IPS-20b (cell line): ENCODE data around the gene GNPDA2.
A peak's percentile ranks its signal among the peaks of the same experiment; 100 is the strongest.

Experiments used
- H3K27ac ChIP-seq: one replicate; pipeline ENCODE4 v1.5.1; 2013; ENCODE audit warnings: low read length
- H3K27me3 ChIP-seq: 2 replicates; pipeline ENCODE4 v1.6.1; 2013; ENCODE audit warnings: mild to moderate bottlenecking, low read length, inconsistent platforms; ENCODE audit not compliant: insufficient read depth
- H3K36me3 ChIP-seq: 2 replicates; pipeline ENCODE4 v1.6.1; 2013; ENCODE audit warnings: low read depth, mild to moderate bottlenecking, inconsistent platforms, low read length, moderate library complexity; ENCODE audit not compliant: insufficient read depth
- H3K4me1 ChIP-seq: 2 replicates; pipeline ENCODE4 v1.6.1; 2013; ENCODE audit warnings: mild to moderate bottlenecking, control low read depth, inconsistent platforms, low read length, moderate library complexity; ENCODE audit not compliant: insufficient read depth
- H3K4me3 ChIP-seq: 2 replicates; pipeline ENCODE4 v1.5.1; 2013; ENCODE audit warnings: mild to moderate bottlenecking, low read length, inconsistent platforms
- H3K9ac ChIP-seq: 2 replicates; pipeline ENCODE4 v1.6.1; 2013; ENCODE audit warnings: low read depth, mild to moderate bottlenecking, inconsistent platforms, low read length, moderate library complexity
- H3K9me3 ChIP-seq: 2 replicates; pipeline ENCODE4 v1.6.1; 2013; ENCODE audit warnings: mild to moderate bottlenecking, low read depth, low read length, inconsistent platforms; ENCODE audit not compliant: insufficient read depth

The GNPDA2 gene

DNA sequence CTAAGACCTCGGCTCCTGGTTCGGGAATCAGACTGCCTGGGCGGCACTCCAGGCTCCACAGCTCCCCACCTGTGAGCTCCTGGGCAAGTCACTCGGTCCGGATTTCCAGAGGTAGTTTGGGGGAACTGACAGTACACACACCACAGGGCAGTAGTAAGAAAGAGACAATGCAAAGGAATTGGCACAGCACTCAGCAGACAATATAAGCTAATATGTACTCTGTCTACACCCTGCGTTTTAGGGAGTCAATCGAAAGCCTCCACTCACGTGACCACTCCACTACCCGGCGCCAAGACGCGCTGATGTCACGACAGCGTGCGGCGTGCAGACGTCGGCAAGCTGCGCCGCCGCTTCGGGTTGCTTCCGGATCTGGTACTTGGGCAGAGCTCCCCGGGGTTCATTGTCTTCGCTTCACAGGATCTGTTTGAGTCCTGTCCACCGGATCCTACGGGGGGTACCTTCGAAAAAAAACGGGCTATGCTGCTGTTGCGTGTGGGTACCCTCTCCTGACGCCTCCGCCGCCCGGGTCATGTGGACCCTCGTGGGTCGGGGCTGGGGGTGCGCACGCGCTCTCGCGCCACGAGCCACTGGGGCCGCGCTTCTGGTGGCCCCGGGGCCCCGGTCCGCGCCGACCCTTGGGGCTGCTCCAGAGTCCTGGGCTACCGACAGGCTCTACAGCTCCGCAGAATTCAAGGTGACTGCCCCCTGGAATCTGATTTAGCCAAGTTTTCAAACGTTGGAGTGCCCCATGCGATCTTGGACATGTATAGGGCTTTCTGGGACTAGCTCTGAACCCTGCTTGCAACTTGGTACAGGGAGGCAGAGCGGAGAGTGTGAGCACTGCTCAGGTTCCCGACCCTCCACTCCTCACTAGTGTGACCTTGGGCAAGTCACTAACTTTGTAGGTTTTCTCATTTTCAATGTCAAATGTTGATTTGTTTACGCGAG lies 48.0 kb downstream of the GNPDA2 start, which contains the start of gene GUF1:
Gene GUF1 (plus strand): TSS at position 327 of the 948 bp plus-strand sequence. CDS start 203 bp downstream, at position 530.
- no peaks in the 10 kb centered on the region for H3K27me3 ChIP-seq
- peaks cover 28% of the 10 kb centered on the region for H3K36me3 ChIP-seq
- no peaks in the 10 kb centered on the region for H3K9me3 ChIP-seq
- peak within 1 kb of the TSS; percentile 97 for H3K9ac ChIP-seq
- peaks cover 8% of the 10 kb centered on the region; the same call in 1 of the 2 replicates for H3K4me1 ChIP-seq
- H3K27ac ChIP-seq, result peak within 1 kb of the TSS; percentile 72
- H3K4me3 ChIP-seq, result peak within 1 kb of the TSS; percentile 96

DNA sequence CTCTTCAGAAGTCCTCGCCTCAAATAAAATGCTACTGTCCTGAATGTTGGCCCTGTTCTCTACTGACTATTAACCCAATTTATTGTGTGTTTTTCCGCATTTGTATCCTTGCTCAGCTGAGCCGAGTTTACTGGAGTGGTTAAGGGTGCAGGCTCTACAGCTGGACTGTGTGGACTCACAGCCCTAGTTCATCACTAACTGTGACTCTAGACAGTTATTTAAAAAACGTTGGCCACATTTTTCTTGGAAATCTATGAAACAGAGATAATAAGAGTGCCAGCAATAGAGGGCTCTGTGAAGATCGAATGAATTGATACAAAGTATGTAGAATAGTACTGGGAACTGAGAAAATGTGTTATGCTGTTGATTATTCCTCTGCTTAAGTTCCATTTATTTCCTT lies 51.0 kb downstream of the GNPDA2 start:
- Histone ChIP-seq H3K27me3 (no peaks in the 10 kb centered on the region), H3K9ac (no peak overlapping the region), H3K27ac (no peak overlapping the region), H3K9me3 (no peaks in the 10 kb centered on the region), H3K36me3 (no peaks in the 10 kb centered on the region), H3K4me3 (no peak overlapping the region), H3K4me1 (peaks cover 8% of the 10 kb centered on the region; the same call in 1 of the 2 replicates)

DNA sequence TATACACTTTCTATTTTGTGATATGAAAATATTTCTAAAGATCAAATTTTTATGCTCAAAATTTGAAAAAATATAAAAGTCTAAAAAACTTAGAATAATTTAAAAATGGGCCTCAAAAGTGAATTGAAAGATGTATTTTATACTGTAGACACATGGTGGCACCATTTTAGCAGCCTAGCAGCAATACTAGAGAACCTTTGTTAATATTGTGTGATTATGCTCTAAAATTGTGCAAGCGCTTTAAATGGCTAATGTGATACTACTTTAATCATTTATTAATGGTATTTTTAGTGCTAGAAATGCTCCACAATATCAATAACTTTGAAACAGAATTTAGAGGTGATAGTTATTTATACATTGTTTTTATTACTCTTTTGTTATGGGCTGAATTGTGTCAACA lies 51.9 kb downstream of the GNPDA2 start:
- H3K4me1 ChIP-seq, result peaks cover 6% of the 10 kb centered on the region; the same call in 1 of the 2 replicates
- no peaks in the 10 kb centered on the region for H3K36me3 ChIP-seq
- no peak overlapping the region for H3K9ac ChIP-seq

DNA sequence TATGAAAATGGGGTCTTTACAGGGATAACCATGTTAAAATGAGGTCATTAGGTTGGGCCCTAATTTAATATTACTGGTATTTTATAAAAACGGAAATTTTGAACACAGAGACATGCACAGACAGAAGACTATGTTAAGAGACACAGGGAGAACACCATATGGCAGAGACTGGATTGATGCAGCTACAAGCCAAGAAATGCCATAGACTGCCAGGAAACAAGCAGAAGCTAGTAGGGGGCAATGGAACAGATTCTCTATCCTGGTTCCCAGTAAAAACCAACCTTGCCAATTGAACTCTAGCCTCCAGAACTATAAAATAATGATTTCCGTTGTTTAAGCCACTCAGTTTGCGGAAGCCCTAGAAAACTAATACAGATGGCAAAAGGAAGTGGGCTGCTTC lies 54.7 kb downstream of the GNPDA2 start:
- Histone ChIP-seq H3K27me3 (no peaks in the 10 kb centered on the region; the same call in 1 of the 2 replicates), H3K27ac (no peak overlapping the region), H3K36me3 (no peaks in the 10 kb centered on the region), H3K4me3 (no peak overlapping the region), H3K9me3 (no peaks in the 10 kb centered on the region), H3K4me1 (no peaks in the 10 kb centered on the region), H3K9ac (no peak overlapping the region)

More for the DNA sequence above, 51.9 kb downstream of the GNPDA2 start:
- Histone ChIP-seq H3K9me3 (no peaks in the 10 kb centered on the region), H3K4me3 (no peak overlapping the region), H3K27ac (no peak overlapping the region), H3K27me3 (no peaks in the 10 kb centered on the region)

DNA sequence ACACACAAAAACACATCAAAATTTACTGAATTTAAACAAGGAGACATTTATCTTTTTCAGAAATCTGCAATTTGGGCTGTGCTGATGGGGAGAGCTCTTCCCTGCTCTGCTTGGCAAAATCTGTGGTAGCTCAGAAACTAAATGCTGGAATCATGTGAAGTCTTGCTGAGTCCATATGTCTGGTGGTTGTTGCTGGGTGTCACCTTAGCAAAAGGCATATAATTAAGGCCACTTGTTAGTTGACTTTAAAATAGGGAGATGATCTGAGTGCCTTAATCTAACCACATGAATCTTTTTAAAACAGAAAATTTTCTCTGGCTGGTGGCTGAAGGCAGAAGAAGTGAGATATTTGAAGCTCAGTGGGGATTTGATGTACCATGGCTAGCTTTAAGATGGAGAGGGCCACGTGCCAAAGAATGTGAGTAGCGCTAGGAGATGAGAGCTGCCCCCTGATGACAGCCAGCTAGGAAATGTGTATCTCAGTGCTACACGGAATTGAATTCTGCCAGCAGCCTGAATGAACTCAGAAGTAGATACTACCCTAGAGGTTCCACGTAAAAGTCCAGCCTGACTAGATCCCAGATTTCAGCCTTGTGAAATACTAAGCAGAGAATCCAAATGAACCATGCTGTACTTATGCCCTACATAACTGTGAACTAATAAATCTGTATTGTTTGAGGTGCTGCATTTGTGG lies 55.7 kb downstream of the GNPDA2 start:
- Histone ChIP-seq H3K27ac (no peak overlapping the region), H3K27me3 (no peaks in the 10 kb centered on the region; the same call in 1 of the 2 replicates), H3K9me3 (no peaks in the 10 kb centered on the region), H3K9ac (no peak overlapping the region), H3K4me1 (no peaks in the 10 kb centered on the region), H3K4me3 (no peak overlapping the region), H3K36me3 (no peaks in the 10 kb centered on the region)

DNA sequence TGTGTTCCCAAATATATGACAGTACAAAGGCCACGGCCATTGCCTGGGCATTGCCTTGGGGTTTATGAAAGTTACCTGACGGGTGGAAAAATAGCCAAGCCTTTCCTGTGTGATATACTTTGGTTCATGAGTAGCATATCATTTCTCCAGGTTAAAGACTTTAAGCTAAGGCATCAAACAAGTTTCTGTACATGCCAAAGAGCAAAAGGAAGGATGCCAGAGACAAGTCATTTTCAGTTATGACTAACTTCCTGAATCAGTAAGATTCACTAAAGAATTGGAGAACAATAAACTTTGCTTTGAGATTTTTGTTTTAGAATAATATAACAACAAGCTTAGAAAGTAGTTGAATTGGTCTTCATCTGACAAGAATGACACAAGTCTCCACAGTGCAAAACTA lies 57.8 kb downstream of the GNPDA2 start:
- no peaks in the 10 kb centered on the region for H3K4me1 ChIP-seq
- no peak overlapping the region for H3K27ac ChIP-seq

DNA sequence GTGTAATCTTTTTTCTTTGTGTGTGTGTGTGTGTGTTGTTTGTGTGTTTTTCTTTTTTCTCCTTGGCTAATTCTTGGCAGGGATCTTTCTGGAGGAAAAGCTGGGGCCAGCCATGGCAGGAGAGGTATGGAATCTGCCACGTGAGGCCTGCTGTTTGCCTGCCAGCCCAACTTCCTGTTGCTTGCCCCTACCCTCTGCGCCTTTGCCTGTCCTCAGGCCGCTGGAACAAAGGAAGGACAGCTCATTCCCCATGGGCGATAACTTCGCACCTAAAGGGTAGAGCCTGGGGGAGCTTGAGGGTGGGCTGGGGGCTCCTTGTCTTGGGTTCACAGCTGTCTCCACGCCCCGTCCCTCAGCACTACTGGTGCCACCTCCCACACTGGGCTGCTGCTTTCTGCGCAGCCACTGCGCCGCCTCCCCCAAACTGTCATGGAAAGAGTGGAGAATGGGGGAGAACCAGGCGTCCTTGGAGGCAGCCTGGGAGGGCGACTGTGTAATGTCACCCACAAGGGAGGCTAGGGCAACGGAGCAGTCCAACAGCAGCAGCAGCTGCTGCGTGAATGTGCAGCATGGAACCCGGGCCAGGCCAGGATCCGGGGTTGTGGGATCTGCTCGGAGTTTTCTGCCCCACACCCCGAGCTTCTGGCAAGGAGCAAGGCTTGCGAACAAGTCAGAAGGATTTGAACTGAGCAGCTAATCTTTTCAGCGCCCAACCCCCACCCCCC lies 62.7 kb downstream of the GNPDA2 start:
- no peaks in the 10 kb centered on the region for H3K4me1 ChIP-seq
- no peak overlapping the region for H3K4me3 ChIP-seq
- H3K27me3 ChIP-seq, result no peaks in the 10 kb centered on the region
- H3K9ac ChIP-seq, result no peak overlapping the region
- no peaks in the 10 kb centered on the region for H3K36me3 ChIP-seq
- H3K9me3 ChIP-seq, result no peaks in the 10 kb centered on the region
- H3K27ac ChIP-seq, result no peak overlapping the region

More for the DNA sequence above, 57.8 kb downstream of the GNPDA2 start:
- Histone ChIP-seq H3K27me3 (no peaks in the 10 kb centered on the region; the same call in 1 of the 2 replicates), H3K36me3 (no peaks in the 10 kb centered on the region), H3K4me3 (no peak overlapping the region), H3K9ac (no peak overlapping the region), H3K9me3 (no peaks in the 10 kb centered on the region)

DNA sequence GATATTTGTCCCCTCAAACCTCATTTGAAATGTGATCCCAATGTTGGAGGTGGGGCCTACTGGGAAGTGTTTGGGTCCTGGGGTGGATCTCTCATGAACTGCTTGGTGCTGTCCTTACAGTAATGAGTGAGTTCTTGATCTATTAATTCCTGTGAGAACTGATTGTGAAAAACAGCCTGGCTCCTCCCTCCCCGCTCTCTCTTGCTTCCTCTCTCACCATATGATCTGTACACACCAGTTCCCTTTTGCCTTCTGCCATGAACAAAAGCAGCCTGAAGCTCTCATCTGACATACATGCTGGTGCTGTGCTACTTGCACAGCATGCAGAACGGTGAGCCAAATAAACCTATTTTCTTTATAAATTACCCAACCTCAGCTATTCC lies 63.7 kb downstream of the GNPDA2 start:
- no peaks in the 10 kb centered on the region for H3K27me3 ChIP-seq
- no peak overlapping the region for H3K27ac ChIP-seq
- H3K9me3 ChIP-seq, result no peaks in the 10 kb centered on the region
- H3K4me1 ChIP-seq, result no peaks in the 10 kb centered on the region
- no peak overlapping the region for H3K9ac ChIP-seq
- no peaks in the 10 kb centered on the region for H3K36me3 ChIP-seq
- H3K4me3 ChIP-seq, result no peak overlapping the region

DNA sequence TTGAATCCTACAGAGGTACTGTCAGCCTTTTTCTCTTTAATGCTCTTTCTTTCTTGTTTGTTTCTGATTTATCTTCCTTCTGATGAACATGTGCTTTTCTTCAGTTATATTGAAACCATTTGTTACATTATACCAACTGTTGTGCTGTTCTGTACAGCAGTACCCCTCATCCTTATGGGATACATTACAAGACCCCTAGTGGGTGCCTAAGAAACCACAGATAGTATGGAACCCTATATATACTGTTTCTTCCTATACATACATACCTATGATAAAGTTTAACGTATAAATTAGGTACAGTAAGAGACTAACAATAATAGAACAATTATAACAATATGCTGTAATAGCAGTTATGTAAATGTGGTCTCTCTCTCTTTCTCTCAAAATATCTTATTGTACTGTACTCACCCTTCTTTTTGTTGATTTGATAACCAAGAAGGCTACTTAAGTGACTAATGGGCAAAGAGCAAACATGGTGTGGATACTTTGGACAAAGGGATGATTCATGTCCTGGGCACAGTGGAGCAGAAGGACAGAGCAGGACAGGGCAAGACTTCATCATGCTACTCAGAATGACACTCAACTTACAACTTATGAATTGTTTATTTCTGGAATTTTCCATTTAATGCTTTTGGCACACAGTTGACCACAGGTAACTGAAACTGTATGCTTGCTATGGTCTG lies 64.3 kb downstream of the GNPDA2 start:
- no peak overlapping the region for H3K9ac ChIP-seq
- H3K4me1 ChIP-seq, result no peaks in the 10 kb centered on the region
- no peak overlapping the region for H3K4me3 ChIP-seq
- no peaks in the 10 kb centered on the region for H3K9me3 ChIP-seq
- H3K27me3 ChIP-seq, result no peaks in the 10 kb centered on the region
- no peak overlapping the region for H3K27ac ChIP-seq
- H3K36me3 ChIP-seq, result no peaks in the 10 kb centered on the region

DNA sequence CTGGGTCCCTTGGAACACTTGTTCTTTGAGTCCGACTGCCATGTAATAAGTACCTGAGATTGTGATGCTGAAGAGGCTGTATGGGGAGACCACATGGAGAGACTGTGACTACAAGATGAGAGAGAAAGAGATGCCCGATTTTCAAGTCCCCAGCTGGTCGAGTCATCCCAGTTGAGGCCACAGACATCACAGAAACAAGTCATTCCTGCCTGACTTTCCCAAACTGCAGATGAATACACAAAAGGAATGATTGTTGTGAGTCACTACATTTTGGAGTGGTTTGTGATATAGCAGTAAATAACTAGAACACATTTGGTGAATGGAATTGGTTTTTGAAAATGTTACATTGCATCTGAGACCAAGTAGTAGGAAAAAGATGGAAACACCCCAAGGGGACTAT lies 66.0 kb downstream of the GNPDA2 start:
- Histone ChIP-seq H3K4me1 (no peaks in the 10 kb centered on the region), H3K36me3 (no peaks in the 10 kb centered on the region)

DNA sequence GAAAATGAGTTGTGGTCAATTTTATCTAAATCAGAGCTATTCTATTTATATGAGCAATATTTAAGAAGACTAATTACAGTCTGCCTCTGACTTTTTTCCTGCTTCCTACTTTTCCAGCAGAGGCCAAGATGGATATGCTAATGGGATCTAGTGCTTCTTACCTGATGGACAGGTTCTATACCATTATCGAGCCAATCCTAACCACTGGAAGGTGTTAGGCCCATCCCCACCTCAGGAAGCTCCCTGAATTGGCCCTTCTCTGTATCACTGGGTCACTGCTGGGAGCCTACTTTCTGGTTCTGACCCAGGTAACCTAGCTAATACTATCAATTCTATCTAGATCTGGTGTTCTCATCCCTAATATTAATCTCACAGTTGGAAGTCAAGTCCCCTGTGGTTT lies 74.4 kb downstream of the GNPDA2 start:
- H3K9ac ChIP-seq, result no peak overlapping the region
- H3K4me3 ChIP-seq, result no peak overlapping the region
- H3K9me3 ChIP-seq, result no peaks in the 10 kb centered on the region
- H3K4me1 ChIP-seq, result no peaks in the 10 kb centered on the region
- H3K27ac ChIP-seq, result no peak overlapping the region
- H3K36me3 ChIP-seq, result no peaks in the 10 kb centered on the region
- H3K27me3 ChIP-seq, result no peaks in the 10 kb centered on the region

More for the DNA sequence above, 66.0 kb downstream of the GNPDA2 start:
- no peak overlapping the region for H3K9ac ChIP-seq
- no peaks in the 10 kb centered on the region for H3K9me3 ChIP-seq
- H3K27ac ChIP-seq, result no peak overlapping the region
- H3K4me3 ChIP-seq, result no peak overlapping the region
- H3K27me3 ChIP-seq, result no peaks in the 10 kb centered on the region
